GM10847 (cell line): ENCODE data around the gene BID.

Source experiments
- POLR2A ChIP-seq: IDR thresholded peaks from 2 replicates; pipeline ENCODE4 v1.6.1; 2011; ENCODE audit not compliant: insufficient read length; ENCODE audit errors: extremely low read depth

Gene BID

GRCh38 chr22:17791196-17791595 is 16.9 kb upstream of the BID start:
- no peak for TF ChIP-seq POLR2A

DNA sequence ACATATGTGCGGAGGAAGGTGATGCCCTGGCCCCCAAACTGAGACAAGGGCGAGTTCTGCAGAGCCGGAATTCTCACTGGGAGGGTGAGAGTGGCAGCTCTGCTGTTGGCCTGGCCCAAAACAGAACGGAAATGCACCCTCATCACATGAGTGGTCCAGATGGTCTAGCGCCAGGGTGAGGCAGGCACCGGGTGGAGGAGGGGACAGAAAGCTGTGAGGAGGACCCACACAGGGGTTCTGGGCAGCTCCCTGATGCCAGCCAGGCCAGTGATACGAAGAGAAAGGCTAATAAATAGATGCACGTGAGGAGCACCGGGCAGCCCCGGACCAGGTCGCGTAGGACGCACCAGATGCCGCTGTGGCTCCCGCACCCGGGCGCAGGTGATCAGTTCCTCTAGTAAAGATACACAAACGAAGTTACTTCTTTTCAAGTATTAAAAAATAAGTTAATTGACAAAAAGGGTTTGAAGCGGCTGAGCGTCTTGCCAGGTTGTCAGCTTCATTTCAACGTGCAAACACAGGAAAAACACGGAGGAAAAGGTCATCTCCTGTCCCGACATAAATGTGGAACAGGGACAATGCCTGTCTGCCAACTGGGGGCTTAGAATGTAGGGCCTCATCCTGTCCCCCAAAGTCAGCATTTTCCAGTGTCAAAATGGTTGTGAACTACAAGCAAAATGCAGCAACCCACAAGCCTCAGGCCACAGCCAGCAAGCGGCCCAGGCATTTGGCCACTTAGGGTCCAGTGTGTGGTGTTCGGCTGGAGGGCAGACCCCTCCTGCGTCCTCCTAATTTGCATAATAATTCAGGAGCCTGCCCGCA is 15.3 kb upstream of the BID start:
- no peak for TF ChIP-seq POLR2A

GRCh38 chr22:17788528-17789378 is 14.5 kb upstream of the BID start:
- TF ChIP-seq POLR2A: no peak

- no peak for TF ChIP-seq POLR2A
These were observed 13.6 kb upstream of the BID start for GRCh38 chr22:17787716-17788330.

DNA sequence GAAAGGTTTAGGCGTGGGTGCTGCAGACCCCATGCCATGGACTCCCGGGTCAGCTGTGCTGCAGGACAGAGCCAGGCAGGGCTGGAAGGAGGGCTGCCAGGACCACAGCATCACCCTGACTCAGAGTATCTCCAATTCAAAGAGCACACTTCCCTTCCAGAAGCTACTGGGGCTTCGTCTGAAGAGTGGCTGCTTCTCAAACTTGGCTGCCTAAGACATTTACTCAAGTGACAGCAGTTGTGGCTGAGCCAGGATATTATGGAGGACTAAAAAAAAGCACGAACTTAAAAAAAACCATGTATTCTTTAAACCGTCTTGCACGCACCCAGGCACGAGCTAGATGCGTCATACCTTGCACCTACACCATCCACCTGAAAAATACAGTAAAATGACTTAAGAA is 13.0 kb upstream of the BID start:
- TF ChIP-seq POLR2A: no peak

GRCh38 chr22:17786435-17787161 is 12.3 kb upstream of the BID start:
- no peak for TF ChIP-seq POLR2A

DNA sequence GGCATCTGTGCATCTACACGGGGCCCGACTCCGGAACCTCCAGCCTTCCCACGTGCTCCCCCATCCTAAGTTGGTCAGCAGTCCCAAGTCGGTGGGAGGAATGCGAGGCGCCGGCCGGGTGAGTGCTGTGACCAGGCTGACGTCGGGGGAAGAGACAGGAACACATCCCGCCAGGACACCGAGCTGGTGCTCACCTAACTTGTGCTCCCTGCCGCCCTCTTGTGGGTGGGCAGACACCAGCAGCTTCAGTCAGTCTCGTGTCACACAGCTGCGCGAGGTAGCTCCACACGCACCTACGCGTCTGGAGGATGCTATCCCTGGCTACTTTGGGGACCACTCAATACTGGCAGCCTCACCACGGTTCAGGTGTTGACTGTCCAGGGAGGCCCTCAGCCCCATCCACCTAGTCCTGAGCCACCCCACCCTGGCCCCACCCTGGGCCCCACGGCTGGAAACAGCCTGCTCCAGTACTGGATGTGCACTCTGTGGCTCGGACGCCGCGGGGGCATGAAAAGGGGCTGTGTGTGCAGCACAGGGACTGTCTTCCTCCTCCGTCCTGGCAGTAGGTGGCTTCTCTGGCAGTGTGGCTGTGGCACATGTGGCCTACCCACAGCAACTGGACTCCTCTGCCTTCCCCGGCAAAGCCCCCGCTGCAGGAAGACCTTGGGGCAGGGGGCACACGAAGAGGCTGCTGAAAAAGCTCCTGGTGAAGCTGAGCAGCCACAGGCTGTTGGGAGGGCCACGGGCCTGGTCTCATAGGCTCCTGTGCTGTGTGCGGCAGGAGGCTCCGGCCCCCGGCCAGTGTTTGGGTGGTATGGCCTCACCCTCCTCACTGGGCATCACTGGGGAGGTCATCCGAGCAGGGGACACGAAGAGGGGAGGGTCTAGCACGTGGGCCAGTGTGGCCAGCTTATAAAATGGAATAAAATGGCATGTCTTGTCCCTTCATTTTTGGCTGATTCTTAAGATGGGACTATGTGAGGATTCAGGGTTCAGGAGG is 11.2 kb upstream of the BID start:
- TF ChIP-seq POLR2A: no peak

- TF ChIP-seq POLR2A: no peak
These were observed 10.5 kb upstream of the BID start for GRCh38 chr22:17784776-17785175.

GRCh38 chr22:17783773-17784480 is 9.7 kb upstream of the BID start:
- TF ChIP-seq POLR2A: no peak

GRCh38 chr22:17783312-17783711 is 9.0 kb upstream of the BID start:
- no peak for TF ChIP-seq POLR2A

- no peak for TF ChIP-seq POLR2A
These were observed 8.4 kb upstream of the BID start for GRCh38 chr22:17782621-17783020.

GRCh38 chr22:17782158-17782557 is 7.9 kb upstream of the BID start:
- no peak for TF ChIP-seq POLR2A

DNA sequence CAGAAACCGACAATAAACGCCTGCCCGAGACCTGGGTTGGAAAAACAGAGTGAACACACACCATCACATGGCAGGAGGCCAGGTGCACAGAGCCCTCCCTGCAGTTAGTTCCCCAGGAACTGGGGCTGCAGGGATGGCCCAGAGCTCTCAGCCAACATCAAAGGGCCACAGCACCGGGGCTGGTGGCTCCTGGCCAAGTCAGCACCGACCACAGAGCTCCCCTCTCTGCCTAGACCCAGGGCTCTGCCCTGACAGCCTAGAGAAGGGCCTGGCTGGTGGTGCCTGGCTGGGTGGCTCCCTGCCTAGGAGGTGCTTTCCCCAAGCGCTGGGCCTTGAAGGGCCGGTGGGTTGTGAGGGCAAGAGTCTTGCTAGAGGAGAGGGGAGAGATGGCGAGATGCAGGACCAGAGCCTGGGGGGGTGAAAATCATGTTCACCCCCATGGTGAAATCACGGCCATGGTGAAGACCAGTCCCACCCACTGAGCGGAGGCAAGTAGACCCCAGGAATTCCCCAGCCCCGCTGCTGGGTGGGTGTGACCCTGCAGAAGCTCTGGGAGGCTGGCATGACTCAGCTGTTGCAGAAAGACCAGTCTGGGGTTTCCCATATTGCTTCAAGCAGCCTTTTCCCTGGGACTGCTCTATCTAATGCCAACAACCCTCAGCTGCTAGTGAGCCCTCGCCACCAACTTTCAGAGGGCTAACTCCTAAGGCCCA is 7.2 kb upstream of the BID start:
- no peak for TF ChIP-seq POLR2A
